Left renal pelvis (tissue), 4 donors: ENCODE results near the gene CEMIP2. TPM values are rescaled to one million over a fixed set of nuclear protein-coding genes. Genes with fewer than 3 reads are reported as not detected.
"Not testable (repeated sequence)": the region's sequence is repeated elsewhere in the genome, so short reads cannot be mapped to it uniquely, and the experiment has no call there.

Experiments used
- DNase-seq, 4 donors: peaks; one replicate each; pipeline ENCODE4 v3.0.0-alpha.2; 2013; ENCODE audit warnings: low read depth in 4 of 4, low spot score in 3 of 4
- polyA plus RNA-seq, 4 donors: library from polyadenylated mRNA; unstranded; fragments of 120-200 nt; gene quantifications; one replicate each; pipeline ENCODE4 v1.2.1, GENCODE V29; 2013; ENCODE audit not compliant: insufficient read length in 4 of 4

Gene CEMIP2
- 10 to 100 TPM; 16.2 to 35.1 (median 27.5) TPM for polyA plus RNA-seq

GRCh38 chr9:71768388-71769174, at the start of gene CEMIP2:
Gene CEMIP2 (minus strand): TSS chr9:71768513. CDS start chr9:71750373, 18,140 bp downstream.
- DNase-seq: peak; percentile 69 to 77 (median 76)

- DNase-seq: no peak
Observed at GRCh38 chr9:71816916-71817451, 48.7 kb upstream of the CEMIP2 start.

- DNase-seq: no peak
Observed at GRCh38 chr9:71814815-71815214, 46.5 kb upstream of the CEMIP2 start.

GRCh38 chr9:71814226-71814625, 45.9 kb upstream of the CEMIP2 start:
- no peak for DNase-seq

GRCh38 chr9:71812385-71812784, 44.1 kb upstream of the CEMIP2 start:
- no peak for DNase-seq

GRCh38 chr9:71808068-71808467, 39.8 kb upstream of the CEMIP2 start:
- DNase-seq: no peak

- peak in 1 of 4 donors; percentile 22 for DNase-seq
Observed at GRCh38 chr9:71806901-71807307, 38.6 kb upstream of the CEMIP2 start.

GRCh38 chr9:71805096-71805495, 36.8 kb upstream of the CEMIP2 start:
- DNase-seq: not testable (repeated sequence)

- no peak for DNase-seq
Observed at GRCh38 chr9:71801826-71802225, 33.5 kb upstream of the CEMIP2 start.

- DNase-seq: no peak
Observed at GRCh38 chr9:71797266-71797665, 29.0 kb upstream of the CEMIP2 start.

- no peak for DNase-seq
Observed at GRCh38 chr9:71796100-71796767, 27.9 kb upstream of the CEMIP2 start.

GRCh38 chr9:71795097-71795813, 26.9 kb upstream of the CEMIP2 start:
- no peak for DNase-seq

- no peak for DNase-seq
Observed at GRCh38 chr9:71793386-71794105, 25.2 kb upstream of the CEMIP2 start.

GRCh38 chr9:71791875-71792274, 23.6 kb upstream of the CEMIP2 start:
- no peak for DNase-seq

- no peak for DNase-seq
Observed at GRCh38 chr9:71790296-71790695, 22.0 kb upstream of the CEMIP2 start.

- DNase-seq: no peak
Observed at GRCh38 chr9:71783120-71783523, 14.8 kb upstream of the CEMIP2 start.

- DNase-seq: no peak
Observed at GRCh38 chr9:71781391-71781790, 13.1 kb upstream of the CEMIP2 start.

GRCh38 chr9:71780953-71781352, 12.6 kb upstream of the CEMIP2 start:
- DNase-seq: no peak

GRCh38 chr9:71778085-71778484, 9.8 kb upstream of the CEMIP2 start:
- DNase-seq: no peak

GRCh38 chr9:71774920-71775319, 6.6 kb upstream of the CEMIP2 start:
- no peak for DNase-seq
